Fibroblast of pulmonary artery (primary cell): ENCODE data around the gene ARNT2.
A peak's percentile ranks its signal among the peaks of the same experiment; 100 is the strongest.

Experiments
- DNase-seq: peaks from one replicate; pipeline ENCODE4 v3.0.0-alpha.2; 2010; ENCODE audit warnings: low read depth
- H3K4me3 ChIP-seq: replicated peaks from 2 replicates; pipeline ENCODE4 v1.5.1; 2011; ENCODE audit warnings: low read depth, mild to moderate bottlenecking, control low read depth, low read length, moderate library complexity
- CTCF ChIP-seq: IDR thresholded peaks from 2 replicates; pipeline ENCODE4 v1.5.1; 2011; ENCODE audit warnings: mild to moderate bottlenecking, control low read depth, low read length, inconsistent platforms; ENCODE audit errors: missing control alignments

Gene ARNT2

DNA sequence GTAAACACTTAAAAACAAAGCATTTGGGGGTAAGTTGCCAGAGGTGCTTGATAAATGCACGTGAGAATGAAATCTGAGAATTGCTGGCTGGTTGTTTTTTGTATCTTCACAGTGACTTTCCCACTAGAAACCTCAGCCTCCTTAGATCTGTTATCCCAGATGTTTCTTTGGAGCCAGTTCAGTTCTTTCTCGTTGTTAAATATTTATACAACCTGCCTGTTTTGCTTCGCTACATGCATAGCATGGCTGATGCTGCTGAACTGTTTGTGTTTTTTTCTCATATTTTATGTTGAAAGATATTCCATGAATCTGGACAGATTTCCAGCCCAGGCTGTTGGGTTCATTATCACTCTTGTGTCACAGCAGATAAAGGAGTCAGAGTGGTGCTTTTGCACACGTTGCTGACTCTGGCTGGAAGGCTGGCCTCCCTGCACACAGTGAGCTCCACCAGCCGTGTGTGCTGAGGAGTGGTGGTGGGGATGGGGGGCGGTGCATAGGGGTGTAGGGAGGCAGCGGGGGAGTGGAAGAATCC, 80.2 kb downstream of the ARNT2 start:
- DNase-seq: no peak
- H3K4me3 ChIP-seq: no peak overlapping the region
- TF ChIP-seq CTCF: no peak

GRCh38 chr15:80485370-80486164, 81.4 kb downstream of the ARNT2 start:
- TF ChIP-seq CTCF: no peak
- no peak overlapping the region for H3K4me3 ChIP-seq
- DNase-seq: no peak

GRCh38 chr15:80487839-80488390, 83.7 kb downstream of the ARNT2 start:
- no peak for DNase-seq
- no peak for TF ChIP-seq CTCF
- no peak overlapping the region for H3K4me3 ChIP-seq

- DNase-seq: peak; percentile 81
- TF ChIP-seq CTCF: no peak
- no peak overlapping the region for H3K4me3 ChIP-seq
Observed at GRCh38 chr15:80489030-80489594, 84.9 kb downstream of the ARNT2 start.

DNA sequence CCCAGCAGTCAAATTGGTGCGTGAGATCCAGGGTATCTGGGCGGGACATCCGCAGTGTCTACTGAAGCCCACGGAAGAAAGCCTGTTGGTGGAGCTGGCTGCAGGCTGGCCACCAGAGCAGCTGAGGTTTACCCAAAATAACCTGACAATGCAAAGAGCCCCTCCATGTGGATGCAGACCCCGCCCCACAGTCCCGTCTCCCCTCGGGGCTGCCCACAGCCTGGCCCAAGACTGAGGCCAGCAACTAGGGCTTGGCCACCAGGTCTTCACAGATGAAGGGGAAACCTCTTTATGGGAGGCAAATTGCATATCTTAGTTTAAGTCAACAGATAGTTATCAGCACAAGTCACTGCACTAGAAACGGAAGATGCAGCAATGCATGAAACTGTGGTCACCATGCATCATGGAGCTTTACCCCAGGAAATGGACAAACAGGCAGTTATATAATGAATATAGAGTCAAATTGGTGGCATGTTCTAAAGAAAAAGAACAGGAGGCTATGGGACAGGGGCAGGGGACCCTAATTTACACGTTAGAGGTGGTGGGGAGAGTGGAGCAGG, 86.3 kb downstream of the ARNT2 start:
- no peak for DNase-seq
- no peak for TF ChIP-seq CTCF
- H3K4me3 ChIP-seq: no peak overlapping the region

GRCh38 chr15:80491163-80491847, 87.1 kb downstream of the ARNT2 start:
- TF ChIP-seq CTCF: no peak
- no peak overlapping the region for H3K4me3 ChIP-seq
- no peak for DNase-seq
